NB4 (cell line): ENCODE measurements around the gene COL9A3.

Experiments
- POLR2A ChIP-seq: IDR thresholded peaks from 2 replicates; pipeline ENCODE4 v1.6.1; 2011; ENCODE audit warnings: mild to moderate bottlenecking; ENCODE audit not compliant: insufficient read length; ENCODE audit errors: extremely low read depth
- TF ChIP-seq, protein P1 (sequence below): IDR thresholded peaks from one replicate; pipeline ENCODE4 v1.5.1; 2012; ENCODE audit warnings: low read depth, low read length
- TF ChIP-seq, protein P2 (sequence below): IDR thresholded peaks from 2 replicates; pipeline ENCODE4 v1.6.1; 2011; ENCODE audit warnings: low read depth, low read length

GRCh38 chr20:62771396-62772102, 45.3 kb upstream of the COL9A3 start:
- TF ChIP-seq, protein P1, sequence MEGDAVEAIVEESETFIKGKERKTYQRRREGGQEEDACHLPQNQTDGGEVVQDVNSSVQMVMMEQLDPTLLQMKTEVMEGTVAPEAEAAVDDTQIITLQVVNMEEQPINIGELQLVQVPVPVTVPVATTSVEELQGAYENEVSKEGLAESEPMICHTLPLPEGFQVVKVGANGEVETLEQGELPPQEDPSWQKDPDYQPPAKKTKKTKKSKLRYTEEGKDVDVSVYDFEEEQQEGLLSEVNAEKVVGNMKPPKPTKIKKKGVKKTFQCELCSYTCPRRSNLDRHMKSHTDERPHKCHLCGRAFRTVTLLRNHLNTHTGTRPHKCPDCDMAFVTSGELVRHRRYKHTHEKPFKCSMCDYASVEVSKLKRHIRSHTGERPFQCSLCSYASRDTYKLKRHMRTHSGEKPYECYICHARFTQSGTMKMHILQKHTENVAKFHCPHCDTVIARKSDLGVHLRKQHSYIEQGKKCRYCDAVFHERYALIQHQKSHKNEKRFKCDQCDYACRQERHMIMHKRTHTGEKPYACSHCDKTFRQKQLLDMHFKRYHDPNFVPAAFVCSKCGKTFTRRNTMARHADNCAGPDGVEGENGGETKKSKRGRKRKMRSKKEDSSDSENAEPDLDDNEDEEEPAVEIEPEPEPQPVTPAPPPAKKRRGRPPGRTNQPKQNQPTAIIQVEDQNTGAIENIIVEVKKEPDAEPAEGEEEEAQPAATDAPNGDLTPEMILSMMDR: no peak
- TF ChIP-seq POLR2A: no peak
- TF ChIP-seq, protein P2, sequence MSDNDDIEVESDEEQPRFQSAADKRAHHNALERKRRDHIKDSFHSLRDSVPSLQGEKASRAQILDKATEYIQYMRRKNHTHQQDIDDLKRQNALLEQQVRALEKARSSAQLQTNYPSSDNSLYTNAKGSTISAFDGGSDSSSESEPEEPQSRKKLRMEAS: no peak
